SK-N-SH treated with all-trans-retinoic acid at 6 μM for 48 hours (cell line): ENCODE measurements around the gene PARD3.

Source experiments
- ATAC-seq: fragments of 200-7000 bp; cut with Tn5 transposase; 3 replicates; pipeline ENCODE4 v1.9.1; 2020; ENCODE audit warnings: mild to moderate bottlenecking, moderate library complexity
- ARNTL ChIP-seq: fragments of 450-650 bp; formaldehyde crosslinking; IDR thresholded peaks from 2 replicates; pipeline ENCODE4 v1.5.0; 2020; ENCODE audit warnings: low read depth, mild to moderate bottlenecking, moderate library complexity, borderline replicate concordance
- BACH2 ChIP-seq: fragments of 250-450 bp; sonication (Bioruptor Pico); IDR thresholded peaks from 2 replicates; pipeline ENCODE4 v1.9.0; 2021; ENCODE audit warnings: mild to moderate bottlenecking, borderline replicate concordance
- CREB5 ChIP-seq: fragments of 250-450 bp; sonication (Bioruptor Pico); IDR thresholded peaks from 2 replicates; pipeline ENCODE4 v1.5.1; 2020; ENCODE audit warnings: low read depth, mild to moderate bottlenecking, moderate library complexity
- CSRNP3 ChIP-seq: fragments of 250-450 bp; sonication (Bioruptor Pico); IDR thresholded peaks from 2 replicates; pipeline ENCODE4 v1.5.1; 2021; ENCODE audit warnings: mild to moderate bottlenecking, moderate library complexity
- ESRRG ChIP-seq: fragments of 250-450 bp; sonication (Bioruptor Pico); IDR thresholded peaks from 2 replicates; pipeline ENCODE4 v1.6.1; 2021; ENCODE audit warnings: mild to moderate bottlenecking
- ISL1 ChIP-seq: fragments of 250-450 bp; sonication (Bioruptor Pico); IDR thresholded peaks from 2 replicates; pipeline ENCODE4 v2.1.2; 2022; ENCODE audit warnings: mild to moderate bottlenecking, moderate library complexity
- OSR1 ChIP-seq: fragments of 250-450 bp; sonication (Bioruptor Pico); IDR thresholded peaks from 2 replicates; pipeline ENCODE4 v1.8.0; 2022; ENCODE audit warnings: moderate library complexity, mild to moderate bottlenecking, inconsistent platforms
- PATZ1 ChIP-seq: fragments of 250-450 bp; sonication (Bioruptor Pico); IDR thresholded peaks from 2 replicates; pipeline ENCODE4 v1.8.0; 2020; ENCODE audit warnings: mild to moderate bottlenecking, moderate library complexity, borderline replicate concordance
- POU6F1 ChIP-seq: fragments of 250-450 bp; sonication (Bioruptor Pico); IDR thresholded peaks from 2 replicates; pipeline ENCODE4 v1.8.0; 2021; ENCODE audit warnings: low read depth, mild to moderate bottlenecking, moderate library complexity, borderline replicate concordance
- PPARA ChIP-seq: fragments of 250-450 bp; sonication (Bioruptor Pico); IDR thresholded peaks from 2 replicates; pipeline ENCODE4 v1.5.0; 2020; ENCODE audit warnings: mild to moderate bottlenecking, borderline replicate concordance
- RARB ChIP-seq: fragments of 250-450 bp; sonication (Bioruptor Pico); IDR thresholded peaks from 2 replicates; pipeline ENCODE4 v1.8.0; 2021; ENCODE audit warnings: mild to moderate bottlenecking, moderate library complexity
- SNAI2 ChIP-seq: fragments of 250-450 bp; sonication (Bioruptor Pico); IDR thresholded peaks from 2 replicates; pipeline ENCODE4 v1.5.0; 2020; ENCODE audit warnings: mild to moderate bottlenecking, moderate library complexity
- TOX ChIP-seq: fragments of 250-450 bp; sonication (Bioruptor Pico); IDR thresholded peaks from 2 replicates; pipeline ENCODE4 v1.8.0; 2021; ENCODE audit warnings: mild to moderate bottlenecking, moderate library complexity, borderline replicate concordance
- TSHZ2 ChIP-seq: fragments of 250-450 bp; sonication (Bioruptor Pico); IDR thresholded peaks from 2 replicates; pipeline ENCODE4 v1.5.0; 2020; ENCODE audit warnings: mild to moderate bottlenecking, moderate library complexity
- ZFP30 ChIP-seq: fragments of 450-650 bp; formaldehyde crosslinking; IDR thresholded peaks from 2 replicates; pipeline ENCODE4 v1.5.0; 2022; ENCODE audit warnings: mild to moderate bottlenecking, moderate library complexity
- ZNF565 ChIP-seq: fragments of 450-650 bp; formaldehyde crosslinking; conservative IDR thresholded peaks from 2 replicates; pipeline ENCODE4 v1.5.0; 2020; ENCODE audit warnings: low read depth, mild to moderate bottlenecking, moderate library complexity
- ZNF8 ChIP-seq: fragments of 450-650 bp; formaldehyde crosslinking; IDR thresholded peaks from 2 replicates; pipeline ENCODE4 v1.5.0; 2020; ENCODE audit warnings: mild to moderate bottlenecking, moderate library complexity

The PARD3 gene

GRCh38 chr10:34804306-34804705 is 10.8 kb downstream of the PARD3 start:
- no peak for TF ChIP-seq ZNF565
- no peak for TF ChIP-seq RARB (CRISPR knock-in tag)
- TF ChIP-seq ARNTL (CRISPR knock-in tag), result no peak
- TF ChIP-seq CREB5 (CRISPR knock-in tag), result no peak
- no peak for TF ChIP-seq POU6F1 (CRISPR knock-in tag)
- TF ChIP-seq ISL1 (CRISPR knock-in tag), result no peak
- TF ChIP-seq TSHZ2 (CRISPR knock-in tag), result no peak
- TF ChIP-seq PPARA, result no peak
- no peak for TF ChIP-seq CSRNP3 (CRISPR knock-in tag)
- no peak for TF ChIP-seq PATZ1
- TF ChIP-seq SNAI2 (CRISPR knock-in tag), result no peak
- TF ChIP-seq ZNF8, result no peak
- no peak for TF ChIP-seq OSR1
- TF ChIP-seq TOX (CRISPR knock-in tag), result no peak
- ATAC-seq, result peak; percentile 60

GRCh38 chr10:34802692-34803091 is 12.4 kb downstream of the PARD3 start:
- TF ChIP-seq ZFP30 (CRISPR knock-in tag) (no peak), BACH2 (CRISPR knock-in tag) (no peak), TSHZ2 (CRISPR knock-in tag) (no peak), ESRRG (no peak), ISL1 (CRISPR knock-in tag) (no peak), CREB5 (CRISPR knock-in tag) (no peak), CSRNP3 (CRISPR knock-in tag) (no peak), PATZ1 (no peak), OSR1 (no peak), ZNF565 (no peak)
- ATAC-seq, result no peak
